Stimulated activated CD8-positive, alpha-beta memory T cell treated with anti-CD3 and anti-CD28 coated beads, Interleukin-2, amount 100 ng/mL, for 1 hour (primary cell): ENCODE results near the gene TFAP2B.

Experiments
- DNase-seq, 2 donors: peaks; one replicate each; pipeline ENCODE4 v3.0.0-alpha.2; 2020; ENCODE audit warnings: low read depth in 2 of 2

Gene TFAP2B

DNA sequence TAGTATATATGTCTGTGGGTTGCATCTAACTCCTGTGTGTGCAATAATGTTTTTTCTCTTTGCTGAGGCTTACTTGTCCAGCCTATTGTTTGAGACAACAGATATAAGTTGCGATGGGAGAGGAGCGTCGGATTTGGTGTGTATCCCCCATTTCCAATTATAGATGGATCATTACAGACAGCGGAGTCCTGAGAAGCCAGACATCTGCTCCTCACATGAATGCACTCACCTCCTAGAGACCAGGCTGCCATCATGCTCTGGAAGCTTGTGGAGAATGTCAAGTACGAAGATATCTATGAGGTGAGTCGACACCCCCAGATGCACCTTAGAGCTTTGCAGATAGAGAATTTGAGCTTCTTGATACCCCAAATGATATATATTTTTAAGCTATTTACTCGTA, at the start of gene TFAP2B:
TSS of gene TFAP2B (plus strand) at position 199 of the 400 bp plus-strand sequence. CDS start at position 220, 21 bp downstream.
- DNase-seq, result no peak

DNA sequence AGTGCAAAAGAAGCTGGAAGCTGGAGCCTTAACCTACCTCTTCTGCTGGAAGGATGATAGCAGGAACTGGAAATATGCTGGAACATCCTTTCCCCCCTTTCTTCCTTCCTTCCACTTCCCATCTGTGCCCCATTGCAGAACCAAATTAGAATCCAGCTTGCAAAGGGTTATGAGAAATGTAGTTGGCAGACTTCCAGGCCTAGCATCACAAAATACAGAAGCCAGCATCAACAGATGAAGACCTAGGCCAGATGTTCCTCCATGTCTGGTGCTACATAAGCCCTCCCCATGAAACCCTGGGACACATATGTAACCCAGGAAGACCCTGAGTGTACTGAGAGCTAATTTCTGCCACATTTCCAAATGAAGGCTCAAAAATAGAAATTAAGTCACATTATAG, 40.0 kb upstream of the TFAP2B start:
- DNase-seq, result no peak

DNA sequence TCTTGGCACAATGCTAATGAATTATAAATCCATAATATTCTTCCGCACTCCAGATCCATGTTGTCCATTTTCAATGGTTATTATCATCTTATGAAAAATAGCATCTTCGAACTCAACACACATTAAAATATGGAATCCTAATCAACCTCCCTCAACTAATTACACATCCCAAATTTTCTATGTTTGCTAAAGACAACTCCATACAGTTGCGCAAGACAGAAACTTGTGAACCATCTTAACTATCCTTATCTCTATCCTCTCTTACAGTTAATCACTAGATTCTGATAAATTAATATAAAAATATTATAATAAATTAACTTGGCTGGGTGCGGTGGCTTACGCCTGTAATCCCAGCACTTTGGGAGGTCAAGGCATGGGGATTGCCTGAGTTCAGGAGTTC, 38.3 kb upstream of the TFAP2B start:
- no peak for DNase-seq

DNA sequence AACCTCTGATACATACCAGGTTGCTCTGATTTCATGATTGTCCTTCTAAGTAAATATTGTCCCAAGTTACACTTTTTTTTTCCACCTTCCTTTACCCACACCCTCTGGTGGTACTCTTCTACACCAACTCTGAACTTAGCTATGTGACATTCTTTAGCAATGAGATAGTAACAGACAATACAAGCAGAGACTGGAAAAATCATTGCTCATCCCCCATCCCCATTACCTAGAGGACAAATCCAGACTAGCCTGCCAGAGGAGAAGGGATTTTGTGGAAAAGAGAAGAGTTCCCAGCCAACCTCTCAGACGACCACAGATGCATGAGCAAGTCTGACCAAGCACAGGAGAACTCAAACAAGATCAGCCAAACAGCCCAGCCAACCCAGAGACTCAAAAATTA, 32.8 kb upstream of the TFAP2B start:
- no peak for DNase-seq

DNA sequence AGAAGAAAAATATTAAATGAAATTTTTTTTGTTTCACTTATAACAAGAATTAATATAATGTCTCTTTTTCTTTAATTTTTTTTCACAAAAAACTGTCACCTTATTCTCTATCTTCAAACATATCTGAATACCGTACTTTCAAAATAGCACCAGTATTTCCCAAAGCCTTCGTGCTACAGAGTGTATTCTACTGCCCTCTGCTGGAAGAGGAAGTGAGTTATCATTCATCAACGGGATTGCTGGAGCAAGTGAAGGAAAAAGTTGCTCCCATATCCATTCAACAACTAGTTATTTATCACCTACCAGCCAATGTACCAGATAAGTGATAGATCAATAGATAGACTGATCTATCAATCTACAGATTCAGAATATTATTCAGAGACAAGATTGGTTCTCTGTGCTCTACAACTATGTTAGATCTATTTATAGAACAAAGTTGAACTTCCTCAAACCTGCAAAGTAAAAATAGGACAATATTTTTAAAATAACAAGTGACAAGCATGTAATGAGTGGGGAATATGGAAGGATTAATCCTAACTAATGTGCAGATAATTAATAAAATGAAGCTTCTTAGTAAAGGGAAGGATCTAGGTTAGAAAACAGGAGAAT, 26.7 kb upstream of the TFAP2B start:
- no peak for DNase-seq

DNA sequence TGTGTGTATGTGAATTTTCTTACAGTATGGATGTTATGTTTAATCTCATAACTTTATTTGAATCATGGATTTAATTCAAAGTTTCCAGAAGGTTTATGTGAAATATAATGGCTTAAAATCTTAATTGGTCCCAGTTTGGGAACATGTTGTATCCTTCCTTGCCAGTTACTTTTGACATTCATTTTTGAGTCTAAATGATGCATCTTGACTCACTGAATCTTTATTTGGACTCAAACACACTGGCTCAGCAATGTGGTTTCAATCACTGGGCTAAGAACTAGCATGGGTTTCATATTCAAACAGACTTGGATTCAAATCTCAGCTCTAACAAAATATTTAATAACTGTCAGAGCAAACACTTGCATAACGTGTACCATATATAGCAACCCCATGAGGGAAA, 25.9 kb upstream of the TFAP2B start:
- DNase-seq, result no peak

DNA sequence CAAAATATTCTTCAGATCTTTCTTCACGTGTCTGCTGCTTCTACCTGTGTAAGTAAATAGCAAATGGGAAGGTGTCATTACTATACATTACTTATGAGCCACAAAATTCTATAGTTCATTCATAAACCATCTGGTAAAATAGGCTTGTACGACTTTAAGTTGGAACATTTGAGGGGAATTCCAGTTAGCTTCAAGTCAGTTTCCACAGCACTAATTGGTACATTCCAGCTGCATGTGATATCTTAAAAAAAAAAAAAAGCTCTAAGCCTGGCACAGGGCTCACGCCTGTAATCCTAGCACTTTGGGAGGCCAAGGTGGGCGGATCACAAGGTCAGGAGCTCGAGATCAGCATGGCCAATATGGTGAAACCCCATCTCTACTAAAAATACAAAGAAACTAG, 23.1 kb upstream of the TFAP2B start:
- no peak for DNase-seq

DNA sequence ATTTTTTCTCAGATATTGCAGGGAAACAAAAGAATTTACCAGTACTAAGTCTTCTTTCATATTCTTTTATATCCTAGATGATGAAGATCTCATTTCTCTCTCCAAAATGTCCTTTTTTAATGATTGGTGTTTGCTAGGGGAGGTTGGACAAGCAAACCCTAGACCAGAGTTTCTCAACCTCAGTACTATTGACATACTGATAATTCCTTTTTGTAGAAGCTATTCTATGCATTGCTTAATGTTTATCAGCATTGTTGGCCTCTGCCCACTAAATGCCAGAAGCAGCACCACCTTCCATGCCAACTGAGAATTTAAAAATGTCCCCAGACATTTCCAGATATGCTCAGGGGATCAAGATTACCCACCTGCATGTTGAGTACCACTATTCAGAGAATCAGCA, 14.4 kb upstream of the TFAP2B start:
- no peak for DNase-seq

DNA sequence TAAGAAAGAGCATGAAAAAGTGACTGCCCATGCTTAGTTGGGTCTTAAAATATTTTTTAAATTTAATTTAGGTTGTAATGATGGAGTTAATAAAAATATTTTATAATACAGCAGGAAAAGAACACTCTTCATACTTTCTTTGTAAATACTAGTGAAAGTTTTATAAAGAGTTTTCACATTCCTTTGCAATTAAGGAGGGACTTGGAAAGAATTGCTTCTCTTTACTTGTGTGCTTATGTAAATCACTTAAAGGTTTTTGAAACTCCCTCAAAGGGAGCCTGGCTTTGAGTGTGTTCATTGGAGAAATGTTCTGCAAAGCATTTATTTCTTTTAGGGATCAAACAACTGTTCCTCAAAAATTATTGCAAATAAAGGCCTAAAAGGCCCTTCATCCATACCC, 11.6 kb upstream of the TFAP2B start:
- no peak for DNase-seq

DNA sequence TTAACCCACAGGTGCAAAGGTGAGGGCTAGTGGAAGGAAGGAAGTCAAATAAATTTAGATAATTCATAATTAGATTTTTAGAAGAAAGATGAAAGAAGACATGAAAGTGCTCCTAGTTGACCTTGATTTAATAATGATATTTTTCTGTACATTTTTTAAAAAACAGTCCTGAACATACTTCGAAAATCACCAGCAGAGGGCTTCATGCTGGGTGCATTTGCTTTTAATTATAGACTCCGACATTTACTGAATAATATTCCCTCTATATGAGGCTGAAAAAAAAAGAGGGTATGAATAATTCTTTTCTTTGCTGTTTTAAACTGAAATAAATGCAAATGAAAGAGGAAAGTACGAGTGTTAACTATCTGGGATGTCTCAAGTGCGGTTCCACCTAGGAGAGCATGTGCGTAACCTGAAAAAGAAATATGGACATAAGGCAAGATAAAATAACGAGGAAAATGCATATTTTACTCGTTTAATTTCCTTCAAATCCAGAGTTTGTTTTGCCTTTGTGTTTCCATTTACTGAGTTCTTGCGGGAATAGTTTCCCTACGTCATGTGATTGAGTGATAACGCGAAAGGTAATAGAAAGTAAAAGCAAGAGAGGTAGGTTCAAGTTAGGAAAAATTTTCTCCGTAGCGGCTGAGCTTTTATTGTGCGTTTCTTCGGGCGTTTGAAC, 3.1 kb upstream of the TFAP2B start:
- DNase-seq, result no peak

DNA sequence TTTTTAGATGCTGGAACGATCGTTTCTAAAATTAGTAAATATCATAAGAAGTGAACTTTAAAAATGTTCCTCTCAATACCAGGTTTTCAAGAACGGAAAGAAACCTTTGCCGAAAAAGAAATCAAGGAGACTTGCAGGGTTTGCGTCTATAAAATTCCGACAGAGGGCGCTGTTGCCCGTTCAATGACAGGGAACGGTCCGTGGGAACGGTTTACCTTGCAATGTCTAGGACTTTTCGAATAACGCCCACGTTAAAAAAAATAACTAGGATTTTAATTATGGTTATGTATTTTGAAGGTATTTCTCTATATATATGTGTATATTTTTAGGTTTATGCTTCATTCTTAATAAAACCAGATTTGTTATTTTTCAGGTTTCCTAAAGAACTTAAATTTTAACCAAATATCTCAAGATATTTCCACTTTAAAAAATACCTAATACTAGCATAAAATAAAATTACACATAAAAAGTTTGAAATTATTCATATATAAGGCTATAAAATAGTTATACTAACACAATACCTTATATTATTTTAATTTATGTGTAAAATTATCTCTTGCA, 2.5 kb upstream of the TFAP2B start:
- DNase-seq, result peak in 1 of 2 donors; percentile 8

DNA sequence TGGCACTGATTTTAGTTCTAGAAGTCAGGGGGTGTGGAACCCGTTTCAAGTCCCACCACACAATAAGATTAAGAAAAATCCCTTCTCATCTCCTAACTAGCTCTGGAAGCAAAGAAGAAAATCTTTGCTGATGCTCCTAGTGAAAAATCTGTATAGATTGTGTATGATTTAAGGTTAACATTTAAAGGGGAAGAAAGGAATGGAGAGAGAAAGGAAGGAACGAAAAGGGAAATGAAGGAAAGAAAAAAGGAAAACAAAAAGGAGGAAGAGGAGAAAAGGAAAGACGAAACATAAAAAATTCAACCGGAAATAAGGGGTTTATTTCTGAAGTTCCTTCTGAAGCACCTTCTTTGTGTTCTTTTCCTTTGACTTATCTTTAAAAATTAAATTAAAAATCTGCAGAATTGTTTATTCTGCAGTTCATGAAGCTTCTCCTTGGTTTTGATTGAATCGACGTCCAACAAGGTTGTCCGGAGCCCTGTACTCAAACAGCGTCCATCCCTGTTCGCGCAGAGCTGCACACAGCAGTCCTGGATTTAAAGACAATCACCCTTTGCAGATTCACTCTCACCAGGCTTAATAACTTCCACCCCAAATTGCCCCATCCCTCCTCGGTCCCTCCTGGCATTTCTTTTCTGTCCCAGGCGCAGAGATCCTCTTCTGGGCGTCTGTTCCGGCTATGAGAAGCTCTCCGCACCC, 1.6 kb upstream of the TFAP2B start:
- no peak for DNase-seq

DNA sequence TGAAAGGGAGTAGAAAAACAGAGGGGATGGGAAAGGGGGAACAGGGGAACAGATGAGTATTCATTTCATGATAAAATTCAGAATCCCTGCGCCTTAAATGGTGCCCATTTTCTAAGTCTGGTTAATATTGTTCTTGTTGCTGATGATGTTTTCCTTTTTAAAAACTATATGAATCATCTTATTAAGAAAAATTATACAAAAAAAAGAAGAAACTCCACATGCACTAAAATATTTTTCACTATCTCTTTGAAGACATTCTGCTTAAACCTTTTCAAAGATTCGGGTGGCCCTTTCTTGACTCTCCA, 1.1 kb upstream of the TFAP2B start:
- no peak for DNase-seq

DNA sequence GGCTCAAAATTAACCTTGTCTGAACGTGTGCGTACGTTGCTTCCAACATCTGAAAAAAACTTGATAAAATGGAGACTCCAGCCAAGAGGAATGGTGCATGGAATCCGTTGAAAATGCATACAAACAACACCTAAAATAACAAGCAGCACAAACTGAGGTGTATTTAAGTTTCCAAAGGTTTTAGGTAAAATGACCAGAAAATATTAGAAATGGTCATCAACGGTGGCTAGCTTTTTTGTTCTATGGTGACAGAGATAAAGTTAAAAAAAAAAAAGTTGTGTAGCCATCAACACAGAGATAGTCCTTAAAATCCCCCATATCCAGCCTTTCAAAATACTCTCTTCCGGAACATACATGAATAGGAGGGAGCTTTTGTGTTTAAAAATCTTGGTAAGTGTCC, 651 bp upstream of the TFAP2B start:
- no peak for DNase-seq

DNA sequence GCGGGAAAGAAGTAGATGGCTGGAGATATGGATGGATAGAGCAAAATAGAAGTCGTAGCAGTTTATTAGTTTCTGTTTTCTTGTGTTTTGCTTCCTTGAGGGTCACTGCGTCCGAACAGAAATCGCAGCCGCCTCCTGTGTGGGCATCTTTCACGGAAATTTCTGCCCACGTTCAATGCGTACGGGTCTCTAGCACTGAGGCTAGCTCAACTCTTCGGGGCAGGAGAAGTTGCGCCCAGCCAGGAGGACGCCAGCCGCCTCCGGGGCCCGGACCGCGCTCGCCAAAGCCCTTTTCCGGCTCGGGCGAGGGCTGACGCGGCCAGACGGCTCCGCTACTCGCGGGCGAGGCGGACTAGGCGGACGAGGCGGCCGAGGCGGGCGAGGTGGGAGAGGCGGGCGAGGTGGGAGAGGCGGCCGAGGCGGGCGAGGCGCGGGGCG, 814 bp downstream of the TFAP2B start:
- no peak for DNase-seq

DNA sequence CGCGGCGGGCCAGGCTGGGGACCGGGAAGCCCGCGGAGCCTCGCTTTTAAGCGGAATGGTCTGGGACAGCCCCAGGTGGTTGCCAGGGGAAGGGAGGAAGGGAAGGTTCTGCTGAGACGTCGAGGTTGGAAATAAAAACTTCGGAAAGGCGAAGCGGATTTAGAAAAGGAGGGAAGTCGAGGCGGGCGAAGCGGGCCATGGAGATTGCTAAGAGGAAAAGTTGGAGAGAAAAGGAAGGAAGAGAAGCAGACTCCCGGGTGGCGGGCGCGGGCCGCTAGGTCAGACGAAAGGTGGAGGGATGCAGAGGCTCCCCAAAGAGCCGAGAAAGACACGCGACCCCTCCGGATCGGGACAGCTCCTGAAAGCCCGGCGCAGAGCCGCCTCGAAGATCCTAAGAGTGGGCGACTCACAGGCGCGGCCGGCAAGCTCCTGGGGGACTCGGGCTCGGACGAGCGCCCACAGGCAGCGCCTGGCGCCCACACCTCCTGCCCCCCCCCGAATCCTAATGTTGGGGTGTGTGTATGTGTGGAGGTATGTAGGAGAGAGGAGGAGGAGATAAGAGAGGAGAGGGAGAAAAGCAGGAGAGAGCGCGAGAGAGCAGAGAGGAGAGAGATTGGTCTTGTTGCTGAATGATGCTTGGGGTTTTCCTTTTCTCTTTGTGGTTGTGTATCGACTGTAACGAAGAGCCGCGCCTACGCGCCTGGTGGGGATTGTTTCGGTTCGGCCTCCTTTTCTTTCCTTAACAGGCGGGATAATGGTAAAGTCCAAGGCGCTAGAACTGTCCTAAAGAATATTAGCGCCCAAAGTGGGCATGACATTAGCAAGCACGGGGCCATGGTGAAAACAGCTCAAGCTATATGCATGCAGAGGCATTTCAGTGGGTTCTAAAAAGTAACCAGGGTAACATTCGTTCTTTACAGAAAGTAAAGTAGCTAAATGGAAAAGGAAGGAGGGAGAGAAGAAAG, 1.5 kb downstream of the TFAP2B start:
- no peak for DNase-seq

DNA sequence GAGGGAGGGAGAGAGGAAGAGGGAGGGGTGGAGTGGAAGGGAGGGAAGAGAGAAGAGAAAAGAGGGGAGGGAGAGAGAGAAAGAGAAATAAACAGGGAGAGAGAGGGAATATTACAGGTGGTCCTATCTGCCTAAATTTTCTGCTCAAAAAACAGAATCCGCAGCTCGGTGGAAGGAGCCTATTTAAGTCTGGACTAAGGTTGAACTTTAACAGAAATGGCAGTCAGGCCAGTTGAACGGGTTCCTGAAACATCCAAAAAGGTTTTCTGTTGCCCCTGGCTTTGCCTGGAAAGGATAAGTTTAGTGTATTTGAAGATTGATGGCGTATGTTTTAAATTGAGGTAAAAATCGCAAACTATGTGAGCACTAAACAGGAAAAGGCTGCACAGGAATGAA, 2.2 kb downstream of the TFAP2B start:
- no peak for DNase-seq

DNA sequence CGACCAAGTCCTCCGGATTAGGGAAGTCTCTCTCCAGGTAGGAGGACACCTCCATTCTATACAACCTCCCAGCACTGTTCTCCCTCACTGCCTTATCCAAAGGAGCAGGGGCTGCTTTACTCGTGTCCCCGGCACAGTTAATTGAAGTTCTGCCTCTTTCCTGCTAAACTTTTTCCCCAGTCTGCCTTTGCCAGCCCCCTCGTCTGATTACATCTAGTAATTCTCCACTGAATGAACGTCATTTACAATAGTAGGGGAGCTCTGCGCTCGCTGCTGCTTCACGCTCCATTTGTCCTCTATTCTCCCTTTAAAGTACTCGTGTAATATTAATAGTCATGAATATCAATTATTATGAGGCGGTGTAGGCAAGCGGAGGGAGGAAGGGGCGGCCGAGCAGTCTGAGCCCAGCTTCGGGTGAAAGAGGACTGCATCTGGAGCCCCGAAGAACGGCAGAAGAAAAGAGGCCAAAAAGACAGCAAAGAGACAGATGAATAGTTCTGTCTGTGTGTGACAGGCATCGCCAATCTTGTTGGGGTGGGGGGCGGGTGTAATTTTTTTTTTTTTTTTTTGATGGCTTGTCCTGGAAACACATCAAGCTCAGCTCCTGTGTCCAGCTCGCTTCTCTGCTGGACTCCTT, 2.9 kb downstream of the TFAP2B start:
- DNase-seq, result no peak

DNA sequence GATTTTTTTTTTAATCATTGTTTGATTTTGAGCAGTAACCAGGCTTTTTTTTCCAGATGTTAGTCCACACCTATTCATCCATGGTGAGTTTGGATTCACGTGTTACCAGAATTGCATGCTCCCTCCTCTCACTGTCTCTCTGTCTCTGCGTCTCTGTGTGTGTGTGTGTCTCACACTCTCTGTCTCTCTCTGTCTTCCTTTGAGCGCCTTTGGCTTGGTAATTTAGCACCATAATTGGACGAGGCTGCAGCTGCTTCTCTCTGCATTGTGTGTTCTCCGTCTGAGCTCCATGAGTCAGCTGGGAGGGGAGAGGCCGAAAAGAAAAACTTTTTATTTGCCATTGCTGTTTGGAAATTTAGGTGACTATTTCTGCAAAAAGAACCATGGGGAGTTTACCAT, 3.4 kb downstream of the TFAP2B start:
- no peak for DNase-seq

DNA sequence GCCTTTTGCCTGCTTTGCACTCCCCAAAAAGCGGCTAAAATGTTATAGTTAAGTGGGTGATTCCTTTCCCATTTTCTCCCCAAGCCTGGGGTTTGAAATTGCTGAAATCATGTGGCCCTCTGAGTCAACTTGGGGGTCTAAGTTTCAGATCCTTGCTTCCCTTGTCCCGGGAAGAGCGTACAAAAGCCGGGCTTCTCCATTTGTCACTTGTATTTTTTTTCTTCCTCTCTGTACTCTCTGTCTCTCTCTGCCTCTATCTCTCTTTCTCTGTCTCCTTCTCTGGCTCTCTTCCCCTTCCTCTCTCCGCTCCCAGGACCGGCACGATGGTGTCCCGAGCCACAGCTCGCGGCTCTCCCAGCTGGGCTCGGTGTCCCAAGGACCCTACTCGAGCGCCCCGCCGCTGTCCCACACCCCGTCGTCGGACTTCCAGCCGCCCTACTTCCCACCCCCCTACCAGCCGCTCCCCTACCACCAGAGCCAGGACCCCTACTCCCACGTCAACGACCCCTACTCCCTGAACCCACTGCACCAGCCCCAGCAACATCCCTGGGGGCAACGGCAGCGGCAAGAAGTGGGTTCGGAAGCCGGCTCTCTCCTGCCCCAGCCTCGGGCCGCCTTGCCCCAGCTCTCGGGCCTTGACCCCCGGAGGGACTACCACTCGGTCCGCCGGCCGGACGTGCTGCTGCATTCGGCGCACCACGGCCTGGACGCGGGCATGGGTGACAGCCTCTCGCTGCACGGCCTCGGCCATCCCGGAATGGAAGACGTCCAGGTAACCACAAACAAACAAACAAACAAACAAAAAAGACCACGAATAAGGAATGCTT, 4.6 kb downstream of the TFAP2B start:
- no peak for DNase-seq

DNA sequence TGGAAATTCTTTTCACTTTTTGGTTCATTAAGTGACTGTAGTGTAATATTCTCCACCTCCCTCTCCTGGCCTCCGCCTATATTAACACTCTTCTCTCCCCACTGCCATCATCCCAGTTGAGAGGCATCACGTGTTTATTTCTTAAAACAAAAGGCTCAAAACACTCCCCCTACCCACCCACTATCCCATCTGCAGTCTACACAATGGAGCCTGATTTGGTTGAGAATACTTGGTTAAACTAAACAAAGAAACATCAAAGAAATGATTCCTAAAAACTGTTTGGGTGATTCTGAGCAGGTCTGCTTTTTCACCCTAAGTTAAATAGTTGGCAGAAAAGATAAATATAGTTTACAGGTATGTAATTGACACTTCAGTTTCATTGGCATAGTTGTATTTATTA, 5.9 kb downstream of the TFAP2B start:
- no peak for DNase-seq
